BE2C (cell line): Measurements from ENCODE around the gene STXBP4.
"Not testable (repeated sequence)": the region's sequence is repeated elsewhere in the genome, so short reads cannot be mapped to it uniquely, and the experiment has no call there.

Source experiments
- DNase-seq: peaks from one replicate; pipeline ENCODE4 v3.0.0-alpha.2; 2020
- H3K27me3 ChIP-seq: fragments of 250-450 bp; sonication (Bioruptor Pico); 2 replicates; pipeline ENCODE4 v1.5.1; 2020; ENCODE audit warnings: mild to moderate bottlenecking
- H3K36me3 ChIP-seq: fragments of 250-450 bp; sonication (Bioruptor Pico); 2 replicates; pipeline ENCODE4 v1.5.1; 2020; ENCODE audit warnings: mild to moderate bottlenecking
- H3K4me1 ChIP-seq: fragments of 250-450 bp; sonication (Bioruptor Pico); 2 replicates; pipeline ENCODE4 v1.5.1; 2020
- H3K4me3 ChIP-seq: 2 replicates; pipeline ENCODE4 v1.5.1; 2011; ENCODE audit warnings: low read depth, low read length
- H3K9me3 ChIP-seq: fragments of 250-450 bp; sonication (Bioruptor Pico); 2 replicates; pipeline ENCODE4 v1.5.1; 2020
- TF ChIP-seq, protein P1 (sequence below): IDR thresholded peaks from 2 replicates; pipeline ENCODE4 v1.5.1; 2012; ENCODE audit warnings: mild to moderate bottlenecking, low read depth, low read length

Gene STXBP4

GRCh38 chr17:55069983-55070529 lies 101.5 kb downstream of the STXBP4 start:
- H3K36me3 ChIP-seq: no peaks in the 10 kb centered on the region; the same call in 1 of the 2 replicates
- TF ChIP-seq, protein P1, sequence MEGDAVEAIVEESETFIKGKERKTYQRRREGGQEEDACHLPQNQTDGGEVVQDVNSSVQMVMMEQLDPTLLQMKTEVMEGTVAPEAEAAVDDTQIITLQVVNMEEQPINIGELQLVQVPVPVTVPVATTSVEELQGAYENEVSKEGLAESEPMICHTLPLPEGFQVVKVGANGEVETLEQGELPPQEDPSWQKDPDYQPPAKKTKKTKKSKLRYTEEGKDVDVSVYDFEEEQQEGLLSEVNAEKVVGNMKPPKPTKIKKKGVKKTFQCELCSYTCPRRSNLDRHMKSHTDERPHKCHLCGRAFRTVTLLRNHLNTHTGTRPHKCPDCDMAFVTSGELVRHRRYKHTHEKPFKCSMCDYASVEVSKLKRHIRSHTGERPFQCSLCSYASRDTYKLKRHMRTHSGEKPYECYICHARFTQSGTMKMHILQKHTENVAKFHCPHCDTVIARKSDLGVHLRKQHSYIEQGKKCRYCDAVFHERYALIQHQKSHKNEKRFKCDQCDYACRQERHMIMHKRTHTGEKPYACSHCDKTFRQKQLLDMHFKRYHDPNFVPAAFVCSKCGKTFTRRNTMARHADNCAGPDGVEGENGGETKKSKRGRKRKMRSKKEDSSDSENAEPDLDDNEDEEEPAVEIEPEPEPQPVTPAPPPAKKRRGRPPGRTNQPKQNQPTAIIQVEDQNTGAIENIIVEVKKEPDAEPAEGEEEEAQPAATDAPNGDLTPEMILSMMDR: no peak
- no peaks in the 10 kb centered on the region for H3K9me3 ChIP-seq
- H3K27me3 ChIP-seq: no peaks in the 10 kb centered on the region
- no peak overlapping the region for H3K4me3 ChIP-seq
- no peak for DNase-seq
- H3K4me1 ChIP-seq: no peaks in the 10 kb centered on the region

GRCh38 chr17:55072898-55073297 lies 104.3 kb downstream of the STXBP4 start:
- Histone ChIP-seq H3K4me1 (no peaks in the 10 kb centered on the region), H3K27me3 (no peaks in the 10 kb centered on the region), H3K9me3 (no peaks in the 10 kb centered on the region), H3K36me3 (no peaks in the 10 kb centered on the region; the same call in 1 of the 2 replicates), H3K4me3 (no peak overlapping the region)
- TF ChIP-seq, protein P1: no peak
- no peak for DNase-seq

- H3K36me3 ChIP-seq, H3K27me3 ChIP-seq, H3K9me3 ChIP-seq, DNase-seq, H3K4me3 ChIP-seq, H3K4me1 ChIP-seq: not testable (repeated sequence)
These were observed 104.9 kb downstream of the STXBP4 start for GRCh38 chr17:55073467-55073866.

DNA sequence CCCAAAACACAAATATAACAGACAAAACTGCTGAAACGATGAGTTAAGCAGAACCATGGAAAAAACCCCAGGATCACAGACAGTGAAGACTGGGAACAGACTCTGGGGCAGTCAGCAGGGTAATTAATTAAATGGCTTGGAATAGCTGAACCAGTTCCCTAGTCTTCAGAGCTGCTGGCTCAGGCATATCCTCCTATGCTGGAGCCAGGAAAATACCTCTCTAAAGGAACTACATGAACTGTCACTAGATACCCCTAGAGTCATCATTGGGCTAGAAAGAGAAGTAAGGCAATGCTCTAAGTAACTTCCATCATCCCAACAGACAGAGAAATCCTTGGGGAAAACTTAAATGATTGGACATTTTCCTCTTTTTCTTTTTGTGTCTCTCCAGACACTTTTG lies 113.0 kb downstream of the STXBP4 start:
- Histone ChIP-seq H3K36me3 (no peaks in the 10 kb centered on the region; the same call in none of the 2 replicates), H3K27me3 (no peaks in the 10 kb centered on the region), H3K4me3 (no peak overlapping the region), H3K4me1 (no peaks in the 10 kb centered on the region), H3K9me3 (no peaks in the 10 kb centered on the region)
- TF ChIP-seq, protein P1: no peak
- no peak for DNase-seq

GRCh38 chr17:55086635-55087058 lies 118.1 kb downstream of the STXBP4 start:
- no peaks in the 10 kb centered on the region for H3K4me1 ChIP-seq
- H3K36me3 ChIP-seq: no peaks in the 10 kb centered on the region; the same call in 1 of the 2 replicates
- no peaks in the 10 kb centered on the region for H3K9me3 ChIP-seq
- no peak overlapping the region for H3K4me3 ChIP-seq
- TF ChIP-seq, protein P1: no peak
- no peaks in the 10 kb centered on the region for H3K27me3 ChIP-seq
- no peak for DNase-seq

DNA sequence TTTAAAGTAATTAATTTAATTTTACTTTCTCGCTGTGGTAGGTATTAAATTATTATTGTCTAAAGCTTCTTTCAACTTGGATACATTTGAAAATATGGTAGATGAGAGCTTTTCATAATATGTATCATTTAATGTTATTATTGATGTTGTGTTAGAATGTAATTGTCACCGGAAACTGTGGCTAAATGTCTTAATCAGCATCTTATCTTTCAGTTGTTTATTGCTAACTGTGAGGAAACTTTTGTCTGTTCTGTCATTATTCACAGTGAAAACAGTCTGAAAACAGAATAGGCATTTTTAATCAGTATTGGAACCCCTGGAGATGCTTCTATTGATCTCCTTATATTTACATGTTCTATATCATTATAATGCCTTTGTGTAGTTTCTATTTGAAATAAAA lies 120.7 kb downstream of the STXBP4 start:
- no peak for DNase-seq
- H3K36me3 ChIP-seq: no peaks in the 10 kb centered on the region; the same call in 1 of the 2 replicates
- no peaks in the 10 kb centered on the region; the same call in 1 of the 2 replicates for H3K9me3 ChIP-seq
- no peaks in the 10 kb centered on the region for H3K4me1 ChIP-seq
- no peak overlapping the region for H3K4me3 ChIP-seq
- TF ChIP-seq, protein P1: no peak
- no peaks in the 10 kb centered on the region for H3K27me3 ChIP-seq

DNA sequence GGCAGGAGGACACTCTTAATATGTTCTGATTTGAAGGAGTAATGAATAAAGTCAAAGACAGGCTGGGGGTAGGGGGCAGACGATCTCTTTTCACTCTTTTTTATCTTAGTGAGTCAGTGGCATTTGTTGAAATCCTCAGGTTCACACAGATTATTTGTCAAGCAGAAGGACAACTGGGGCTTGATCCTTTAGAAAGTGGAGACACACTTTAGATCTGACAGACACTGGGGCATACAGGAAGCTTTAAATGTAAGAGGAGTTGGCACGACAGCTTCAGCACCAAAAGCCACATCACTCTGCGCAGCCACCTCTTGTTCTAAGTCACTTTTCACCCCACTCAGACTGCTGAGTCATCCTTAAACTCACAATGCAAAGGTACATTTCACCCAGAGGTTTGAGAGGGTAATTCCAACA lies 121.5 kb downstream of the STXBP4 start:
- no peaks in the 10 kb centered on the region for H3K4me1 ChIP-seq
- no peaks in the 10 kb centered on the region; the same call in 1 of the 2 replicates for H3K36me3 ChIP-seq
- TF ChIP-seq, protein P1: no peak
- H3K9me3 ChIP-seq: no peaks in the 10 kb centered on the region; the same call in 1 of the 2 replicates
- no peak overlapping the region for H3K4me3 ChIP-seq
- no peaks in the 10 kb centered on the region for H3K27me3 ChIP-seq
- no peak for DNase-seq
